Gastroesophageal sphincter (tissue), 4 donors: ENCODE data around the gene FAM53B. TPM values are rescaled to one million over a fixed set of nuclear protein-coding genes. Genes with fewer than 3 reads are reported as not detected.
A peak's percentile ranks its signal among the peaks of the same experiment; 100 is the strongest.

Experiments used
- ATAC-seq: fragments of 150-250 bp; one replicate; pipeline ENCODE4 v1.9.1; 2016; ENCODE audit warnings: mild to moderate bottlenecking, moderate library complexity
- H3K27ac ChIP-seq, 4 donors: fragments of 200-600 bp; sonication (generic) in 3 of 4; 1 replicate in 3 of 4; 2 replicates in 1 of 4; pipeline ENCODE4 v1.5.1; 2016 to 2019
- H3K27me3 ChIP-seq: fragments of 200-600 bp; sonication (generic); one replicate; pipeline ENCODE4 v1.5.1; 2019
- H3K36me3 ChIP-seq, 2 donors: fragments of 200-600 bp; sonication (generic); one replicate each; pipeline ENCODE4 v1.5.1; 2019; ENCODE audit warnings: control low read depth in 1 of 2
- H3K4me1 ChIP-seq, 3 donors: fragments of 200-600 bp; sonication (generic); 1 replicate in 2 of 3; 2 replicates in 1 of 3; pipeline ENCODE4 v1.5.1; 2016 to 2019; ENCODE audit warnings: control low read depth in 2 of 3
- H3K4me3 ChIP-seq, 2 donors: fragments of 200-600 bp; sonication (generic); one replicate each; pipeline ENCODE4 v1.5.1; 2019; ENCODE audit warnings: mild to moderate bottlenecking in 1 of 2, moderate library complexity in 1 of 2
- H3K9me3 ChIP-seq, 3 donors: fragments of 200-600 bp; sonication (generic); one replicate each; pipeline ENCODE4 v1.5.1; 2017 to 2019; ENCODE audit warnings: control low read depth in 2 of 3
- CTCF ChIP-seq, 4 experiments: fragments of 200-600 bp in 2 of 4; fragments of 450-650 bp in 2 of 4; sonication (generic) in 1 of 4; IDR thresholded peaks; one replicate each; pipeline ENCODE4 v1.5.1; 2017 to 2019; ENCODE audit warnings: antibody characterized with exemption in 4 of 4, mild to moderate bottlenecking in 2 of 4, moderate library complexity in 2 of 4
- EP300 ChIP-seq: sonication (generic); formaldehyde crosslinking; IDR thresholded peaks from one replicate; pipeline ENCODE4 v1.6.1; 2017; ENCODE audit warnings: antibody characterized with exemption, mild to moderate bottlenecking
- POLR2A ChIP-seq, 2 donors: fragments of 450-650 bp; IDR thresholded peaks; one replicate each; pipeline ENCODE4 v1.6.1; 2017; ENCODE audit warnings: antibody characterized with exemption in 2 of 2, mild to moderate bottlenecking in 2 of 2, moderate library complexity in 1 of 2
- POLR2AphosphoS5 ChIP-seq: sonication (generic); formaldehyde crosslinking; IDR thresholded peaks from one replicate; pipeline ENCODE4 v1.6.1; 2017; ENCODE audit warnings: antibody characterized with exemption
- WGBS, 2 donors: methylation state at CpG; one replicate each; pipeline ENCODE4 v1.1.5; 2018; ENCODE audit warnings: low coverage in 1 of 2; 5-methylcytosine and 5-hydroxymethylcytosine counted together
- total RNA-seq, 4 donors: library from RNA; depleted of rRNA; stranded (reverse); fragments of >200 nt; gene quantifications; one replicate each; pipeline ENCODE4 v1.1.0, GENCODE V29; 2016

FAM53B gene
- total RNA-seq, 4 donors from 2014 or later: 24.5 to 33.0 (median 30.2) TPM

- WGBS, 2 donors: 69 to 92% methylated on average over 2 to 13 of the region's 19 CpGs
- peak; percentile 47 for ATAC-seq
- TF ChIP-seq EP300 (no peak), POLR2AphosphoS5 (peak; percentile 48)
- Histone ChIP-seq H3K4me3 (no peak overlapping the region), H3K27ac (peak overlapping the region in 3 of 4 donors; percentile 45 to 72 (median 56)), H3K36me3 (no peaks in the 10 kb centered on the region), H3K27me3 (no peaks in the 10 kb centered on the region), H3K4me1 (peaks cover 0 to 98% (median 41%) of the 10 kb centered on the region in 3 donors), H3K9me3 (no peaks in the 10 kb centered on the region)
These were observed 97.5 kb downstream of the FAM53B start for GRCh38 chr10:124646483-124647352.

GRCh38 chr10:124645467-124646095, 98.6 kb downstream of the FAM53B start:
- Histone ChIP-seq H3K9me3 (no peaks in the 10 kb centered on the region), H3K4me3 (no peak overlapping the region), H3K27ac (peak overlapping the region in 3 of 4 donors; percentile 45 to 72 (median 56)), H3K36me3 (no peaks in the 10 kb centered on the region), H3K4me1 (peaks cover 0 to 98% (median 53%) of the 10 kb centered on the region in 3 donors), H3K27me3 (no peaks in the 10 kb centered on the region)
- TF ChIP-seq CTCF (IDR thresholded peaks at IDR 0.05) (no peak), POLR2AphosphoS5 (no peak), EP300 (no peak), POLR2A (IDR thresholded peaks at IDR 0.05) (no peak)
- WGBS, 2 donors: 77% methylated on average over 5 of the region's 13 CpGs; no CpG with 5 or more reads in 1 of the 2 donors
- ATAC-seq: no peak

GRCh38 chr10:124644771-124645415, 99.3 kb downstream of the FAM53B start:
- Histone ChIP-seq H3K4me1 (peaks cover 0 to 98% (median 55%) of the 10 kb centered on the region in 3 donors), H3K9me3 (no peaks in the 10 kb centered on the region), H3K4me3 (no peak overlapping the region), H3K36me3 (no peaks in the 10 kb centered on the region), H3K27ac (peak overlapping the region in 1 of 4 donors; percentile 72), H3K27me3 (no peaks in the 10 kb centered on the region)
- TF ChIP-seq CTCF (IDR thresholded peaks at IDR 0.05): no peak
- no peak for ATAC-seq
- 96% methylated on average over 5 of the region's 10 CpGs; no CpG with 5 or more reads in 1 of the 2 donors for whole genome bisulfite sequencing, 2 donors

GRCh38 chr10:124644236-124644635, 99.9 kb downstream of the FAM53B start:
- no peak overlapping the region for H3K4me3 ChIP-seq
- ATAC-seq: no peak
- H3K9me3 ChIP-seq: no peaks in the 10 kb centered on the region
- peaks cover 0 to 94% (median 52%) of the 10 kb centered on the region in 3 donors for H3K4me1 ChIP-seq
- WGBS, 2 donors: 93% methylated on average over 2 of the region's 4 CpGs; no CpG with 5 or more reads in 1 of the 2 donors
- H3K27ac ChIP-seq: peak overlapping the region in 1 of 4 donors; percentile 7
- H3K36me3 ChIP-seq: no peaks in the 10 kb centered on the region
- H3K27me3 ChIP-seq: no peaks in the 10 kb centered on the region
- no peak for TF ChIP-seq POLR2AphosphoS5
- no peak for TF ChIP-seq POLR2A (IDR thresholded peaks at IDR 0.05)
- TF ChIP-seq CTCF (IDR thresholded peaks at IDR 0.05): no peak
- TF ChIP-seq EP300: no peak

- 91 to 95% methylated on average over 5 to 7 of the region's 30 CpGs for WGBS, 2 donors
- TF ChIP-seq POLR2AphosphoS5 (no peak), EP300 (no peak), CTCF (IDR thresholded peaks at IDR 0.05) (no peak), POLR2A (IDR thresholded peaks at IDR 0.05) (no peak)
- no peaks in the 10 kb centered on the region for H3K9me3 ChIP-seq
- peaks cover 0 to 91% (median 44%) of the 10 kb centered on the region in 3 donors for H3K4me1 ChIP-seq
- H3K27me3 ChIP-seq: no peaks in the 10 kb centered on the region
- H3K27ac ChIP-seq: no peak overlapping the region
- H3K36me3 ChIP-seq: no peaks in the 10 kb centered on the region
- ATAC-seq: no peak
- H3K4me3 ChIP-seq: no peak overlapping the region
These were observed 100.7 kb downstream of the FAM53B start for GRCh38 chr10:124643330-124644009.
